GM12892 (cell line): ENCODE results near the gene GAD1.

ENCODE experiments used
- POLR2A ChIP-seq: IDR thresholded peaks from 2 replicates; pipeline ENCODE4 v1.6.1; 2011; ENCODE audit warnings: low read depth, low read length, control low read depth
- TAF1 ChIP-seq: IDR thresholded peaks from 2 replicates; pipeline ENCODE4 v1.6.1; 2011; ENCODE audit warnings: low read depth, mild to moderate bottlenecking, control low read depth, low read length, borderline replicate concordance

- no peak for TF ChIP-seq TAF1
- TF ChIP-seq POLR2A = no peak
These were observed 34.9 kb downstream of the GAD1 start for GRCh38 chr2:170851635-170852034.
